GM10248 (cell line): ENCODE data around the gene ZCCHC14.
"Not testable (repeated sequence)": the region's sequence is repeated elsewhere in the genome, so short reads cannot be mapped to it uniquely, and the experiment has no call there.

Experiments used
- CTCF ChIA-PET: fragments of 300-600 bp; sonication (Branson Sonifier 250); formaldehyde crosslinking; extraction: SDS; loops from one replicate; lab custom pipeline; 2021; ENCODE audit warnings: antibody characterized with exemption; lab: Yijun Ruan, JAX
- POLR2A ChIA-PET: fragments of 350-650 bp; sonication (Branson Sonifier 250); formaldehyde crosslinking; extraction: SDS; loops from one replicate; lab custom pipeline; 2020; ENCODE audit warnings: antibody characterized with exemption; lab: Yijun Ruan, JAX
- DNase-seq: peaks from one replicate; pipeline ENCODE4 v3.0.0; 2012; ENCODE audit errors: extremely low spot score
- TF ChIP-seq, protein P1 (sequence below): IDR thresholded peaks from 2 replicates; pipeline ENCODE4 v1.5.1; 2012; ENCODE audit warnings: mild to moderate bottlenecking, low read depth; ENCODE audit errors: extremely low read depth, missing control alignments, control extremely low read depth

Gene ZCCHC14

DNA sequence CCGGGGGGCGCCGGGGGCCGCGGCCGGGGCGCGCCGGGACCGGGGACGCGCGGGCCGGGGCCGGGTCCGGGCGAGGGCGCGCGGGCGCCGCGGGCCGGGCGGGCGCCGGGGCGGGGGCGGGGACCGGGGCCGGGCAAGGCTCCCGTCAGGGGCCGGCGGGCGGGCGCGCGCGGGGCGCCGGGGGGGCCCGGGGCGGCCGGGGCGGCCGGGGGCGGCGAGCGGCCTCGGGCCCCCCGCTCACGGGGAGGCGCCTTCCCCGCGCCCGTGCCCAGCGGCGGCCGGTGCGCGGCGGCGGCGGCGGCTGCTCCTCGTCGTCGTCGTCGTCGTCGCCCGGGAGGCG is 563 bp downstream of the ZCCHC14 start:
- POLR2A ChIA-PET: no interaction called here
- no peak for DNase-seq
- CTCF ChIA-PET: no interaction called here
- TF ChIP-seq, protein P1, sequence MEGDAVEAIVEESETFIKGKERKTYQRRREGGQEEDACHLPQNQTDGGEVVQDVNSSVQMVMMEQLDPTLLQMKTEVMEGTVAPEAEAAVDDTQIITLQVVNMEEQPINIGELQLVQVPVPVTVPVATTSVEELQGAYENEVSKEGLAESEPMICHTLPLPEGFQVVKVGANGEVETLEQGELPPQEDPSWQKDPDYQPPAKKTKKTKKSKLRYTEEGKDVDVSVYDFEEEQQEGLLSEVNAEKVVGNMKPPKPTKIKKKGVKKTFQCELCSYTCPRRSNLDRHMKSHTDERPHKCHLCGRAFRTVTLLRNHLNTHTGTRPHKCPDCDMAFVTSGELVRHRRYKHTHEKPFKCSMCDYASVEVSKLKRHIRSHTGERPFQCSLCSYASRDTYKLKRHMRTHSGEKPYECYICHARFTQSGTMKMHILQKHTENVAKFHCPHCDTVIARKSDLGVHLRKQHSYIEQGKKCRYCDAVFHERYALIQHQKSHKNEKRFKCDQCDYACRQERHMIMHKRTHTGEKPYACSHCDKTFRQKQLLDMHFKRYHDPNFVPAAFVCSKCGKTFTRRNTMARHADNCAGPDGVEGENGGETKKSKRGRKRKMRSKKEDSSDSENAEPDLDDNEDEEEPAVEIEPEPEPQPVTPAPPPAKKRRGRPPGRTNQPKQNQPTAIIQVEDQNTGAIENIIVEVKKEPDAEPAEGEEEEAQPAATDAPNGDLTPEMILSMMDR: no peak

DNA sequence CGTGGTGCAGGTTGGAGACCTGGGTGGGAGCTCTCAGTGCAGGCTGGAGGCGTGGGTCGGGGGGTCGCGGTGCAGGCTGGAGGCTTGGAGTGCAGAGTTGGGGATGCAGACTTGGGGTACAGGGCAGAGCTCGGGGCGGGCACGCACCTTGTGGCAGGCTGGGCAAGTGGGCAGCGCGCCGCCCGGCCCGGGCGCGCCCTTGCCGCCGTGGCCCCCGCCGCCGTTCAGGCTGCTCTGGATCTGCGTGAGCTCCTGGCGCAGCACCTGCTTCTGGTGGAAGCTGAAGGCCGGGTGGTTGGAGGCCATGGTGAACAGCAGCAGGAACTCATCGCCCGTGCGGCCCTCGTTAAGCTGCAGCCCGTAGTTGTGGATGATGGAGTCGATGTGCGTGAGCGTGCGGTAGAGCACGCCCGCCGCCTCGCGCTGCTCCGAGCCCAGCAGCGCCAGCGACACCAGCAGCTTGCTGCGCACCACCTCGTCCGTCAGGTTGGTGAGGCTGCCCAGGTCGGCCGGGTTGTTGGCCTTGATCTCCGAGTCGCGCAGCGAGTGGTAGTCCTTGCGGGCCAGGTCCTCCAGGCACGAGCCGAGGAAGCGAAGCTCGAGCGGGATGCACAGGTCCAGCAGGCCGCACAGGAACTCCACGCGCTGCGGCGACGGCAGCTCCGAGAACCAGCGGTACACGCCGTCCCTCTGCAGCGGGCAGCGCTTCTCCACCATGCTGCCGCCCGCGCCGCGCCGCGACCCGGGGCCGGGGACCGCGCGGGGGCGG is 1.1 kb downstream of the ZCCHC14 start:
- POLR2A ChIA-PET: no interaction called here
- DNase-seq: no peak
- CTCF ChIA-PET: no interaction called here
- TF ChIP-seq, protein P1: no peak

DNA sequence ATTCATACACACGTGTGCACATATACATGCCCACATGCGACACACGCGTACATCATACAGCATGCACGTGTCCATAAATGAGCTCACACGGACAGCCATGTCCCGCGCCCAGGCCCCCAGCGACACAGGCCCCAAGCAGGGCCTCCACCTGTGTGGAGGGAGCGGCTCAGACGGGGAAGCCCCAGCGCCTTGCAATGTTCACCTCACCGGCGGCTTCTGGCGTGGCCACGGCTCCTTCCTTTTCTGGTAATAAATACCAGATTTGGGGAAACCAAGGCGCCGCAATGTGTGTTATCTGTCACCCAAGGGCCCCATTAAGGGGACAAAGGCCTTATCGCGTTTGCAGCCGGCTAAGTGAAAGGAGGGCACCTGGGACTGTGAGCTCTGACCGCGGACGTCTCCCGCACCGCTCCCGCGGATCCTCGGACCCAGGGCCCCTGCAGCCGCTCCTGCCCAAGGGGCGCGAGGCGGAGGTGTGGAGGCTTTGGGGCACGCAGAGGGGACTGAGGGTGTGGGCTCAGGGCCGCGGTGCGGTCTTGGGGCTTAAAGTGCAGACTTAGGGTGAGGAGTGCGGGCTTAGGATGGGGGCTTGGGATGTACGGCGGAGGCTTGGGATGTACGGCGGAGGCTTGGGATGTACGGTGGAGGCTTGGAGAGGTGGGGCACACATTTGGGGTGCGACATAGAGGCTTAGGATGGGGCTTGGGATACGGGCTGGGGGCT is 1.9 kb downstream of the ZCCHC14 start:
- CTCF ChIA-PET, POLR2A ChIA-PET, DNase-seq: not testable (repeated sequence)

DNA sequence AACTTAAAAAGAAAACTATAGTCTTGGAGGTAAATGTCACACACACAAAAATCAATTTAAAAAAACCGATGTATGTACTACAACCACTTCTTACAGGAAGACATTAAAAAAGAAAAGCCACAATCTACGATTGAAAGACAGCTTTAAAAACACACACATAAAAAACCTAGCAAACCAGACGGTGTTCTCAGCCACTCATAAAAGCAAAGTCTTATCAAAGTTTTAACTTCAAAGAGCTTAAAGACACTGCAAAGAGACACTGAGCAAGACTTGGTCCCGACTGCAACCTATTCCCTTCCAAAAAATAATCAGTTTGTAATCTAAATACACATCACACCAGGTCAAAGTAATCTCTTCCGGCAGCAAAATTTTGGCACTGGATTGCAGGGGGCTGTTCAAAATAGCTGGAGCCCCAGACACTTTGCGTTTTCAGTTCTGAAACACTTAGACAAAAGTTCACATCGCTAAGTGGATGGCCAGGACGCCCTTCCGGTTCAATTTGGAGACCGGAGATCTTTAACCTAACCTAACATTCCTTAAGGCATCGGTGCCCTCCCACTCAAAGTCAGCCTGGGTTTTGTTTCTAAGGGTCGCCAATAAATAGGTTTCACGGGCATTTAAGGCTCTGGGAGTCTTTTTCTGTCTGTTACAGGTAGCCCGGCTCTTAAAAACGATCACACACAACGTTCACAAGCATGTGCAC is 2.6 kb downstream of the ZCCHC14 start:
- ChIA-PET CTCF (no interaction called here), POLR2A (no interaction called here)
- DNase-seq: no peak
- TF ChIP-seq, protein P1: no peak

DNA sequence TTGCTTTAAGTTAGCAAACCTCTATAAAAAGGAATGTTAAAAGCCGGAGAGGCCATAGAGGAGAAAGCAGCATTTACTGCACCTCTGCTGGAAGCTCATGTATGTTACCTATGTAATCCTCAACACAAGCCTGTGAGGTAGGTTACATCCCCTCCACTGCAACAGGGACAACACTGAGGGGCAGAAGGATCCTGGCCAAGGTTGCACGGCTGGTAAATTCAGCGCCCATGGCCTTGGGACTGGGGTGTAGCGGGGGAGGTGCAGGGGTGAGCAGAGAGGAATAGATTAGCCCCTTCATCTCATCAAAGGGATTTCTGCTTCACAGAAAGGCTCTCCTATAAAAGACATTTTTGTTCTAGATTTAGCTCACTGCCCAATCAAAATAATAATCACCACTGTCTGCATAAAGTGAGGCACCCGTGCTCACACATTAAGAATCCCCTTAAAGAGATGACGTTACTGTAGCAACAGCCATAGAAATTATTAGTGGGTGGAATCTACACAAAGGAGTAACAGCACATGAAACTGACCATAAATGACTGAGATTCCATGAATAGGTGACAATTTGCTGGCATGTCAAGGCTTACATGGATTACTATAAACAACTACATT is 3.3 kb downstream of the ZCCHC14 start:
- TF ChIP-seq, protein P1: no peak
- DNase-seq: no peak
- ChIA-PET CTCF (no interaction called here), POLR2A (interaction anchor here (0.6 kb wide), 1 partner anchor 1933 kb away, joined by 4 read pairs; no protein-coding TSS in a partner anchor)

DNA sequence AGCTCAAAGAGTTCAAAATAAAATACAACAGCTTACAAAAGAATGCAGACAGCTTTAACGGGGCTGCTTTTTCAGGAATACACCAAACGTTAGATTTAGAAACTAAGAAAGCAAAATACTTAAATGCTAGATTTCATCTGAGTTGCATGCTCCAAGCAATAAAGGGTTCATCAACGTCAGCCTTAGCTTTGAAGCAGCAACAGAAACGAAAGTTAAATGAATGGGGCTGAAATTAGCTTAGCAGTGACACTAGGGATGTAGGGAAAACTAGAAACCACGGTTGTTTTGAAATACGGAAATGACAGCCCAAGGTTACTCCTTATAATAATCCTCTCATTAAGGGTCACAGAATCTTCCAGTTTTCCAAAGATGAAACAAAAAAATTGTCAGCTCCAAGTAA is 3.9 kb downstream of the ZCCHC14 start:
- POLR2A ChIA-PET, DNase-seq, CTCF ChIA-PET: not testable (repeated sequence)

DNA sequence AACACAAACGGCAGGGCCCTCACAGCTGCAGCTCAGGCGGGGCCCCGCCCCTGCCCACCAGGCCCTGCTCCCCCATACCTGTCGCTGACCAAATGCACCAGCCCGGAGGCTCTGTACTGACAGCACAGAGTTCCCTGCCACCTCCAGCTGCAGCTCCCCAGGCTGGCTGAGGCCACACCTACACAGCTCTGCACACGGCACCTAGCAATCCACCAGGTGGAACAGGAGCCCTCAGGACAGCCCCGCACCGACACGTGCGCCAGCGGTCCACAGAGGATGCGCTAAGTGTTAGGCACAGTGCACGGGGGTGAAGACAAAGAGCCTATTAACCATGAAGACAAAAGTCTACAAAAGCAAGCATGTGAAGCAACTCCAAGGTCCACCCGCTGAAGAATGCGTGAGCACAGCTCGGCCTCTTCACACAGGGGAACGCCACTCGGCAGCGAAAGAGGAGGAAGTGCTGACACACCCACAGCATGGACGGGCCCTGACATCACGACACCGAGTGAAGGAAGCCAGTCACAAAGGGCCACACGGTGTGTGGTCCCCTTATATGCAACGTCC is 5.4 kb downstream of the ZCCHC14 start:
- TF ChIP-seq, protein P1: no peak
- no peak for DNase-seq
- ChIA-PET POLR2A (interaction anchor here (0.6 kb wide), 1 partner anchor 12 kb away, joined by 4 read pairs; no protein-coding TSS in a partner anchor), CTCF (no interaction called here)
